ENCODE measurements around the gene KLKB1. TPM values are rescaled to one million over a fixed set of nuclear protein-coding genes. Genes with fewer than 3 reads are reported as not detected.
"Not testable (repeated sequence)": the region's sequence is repeated elsewhere in the genome, so short reads cannot be mapped to it uniquely, and the experiment has no call there.

Gene KLKB1
- total RNA-seq, 4 donors from 2014 or later: 0.81 to 3.1 (median 1.1) TPM

DNA sequence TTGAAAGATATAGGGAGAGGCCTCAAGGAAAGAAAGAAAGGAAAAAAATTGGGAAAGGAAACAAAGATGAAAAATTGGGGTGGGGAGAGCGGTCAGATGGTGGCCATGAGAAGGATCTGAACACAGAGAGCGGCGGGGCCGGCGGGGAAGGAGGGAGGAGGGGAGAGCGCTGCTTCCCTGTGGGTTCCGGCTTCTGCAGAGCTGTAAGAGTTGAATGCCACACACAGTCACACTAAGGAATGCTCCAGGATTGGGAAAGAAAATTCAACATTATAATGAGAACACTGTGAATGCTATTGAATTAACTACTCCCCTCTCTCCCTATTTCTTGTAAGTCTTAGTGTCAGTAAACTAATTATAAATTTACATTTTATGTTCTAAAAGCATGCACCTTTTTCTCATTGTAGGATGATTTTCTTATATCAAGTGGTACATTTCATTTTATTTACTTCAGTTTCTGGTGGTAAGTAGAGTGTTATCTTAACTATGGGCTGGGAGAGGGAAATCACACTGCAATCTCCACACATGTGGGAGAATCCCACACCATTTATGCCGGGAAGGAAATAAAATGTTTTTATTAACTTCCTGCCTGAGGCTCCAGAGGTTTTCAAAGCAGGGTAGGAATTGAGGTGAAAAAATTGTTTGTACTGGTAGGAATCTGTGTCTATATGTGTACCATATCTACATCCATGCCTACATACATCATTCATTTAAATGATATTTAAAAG, 39.6 kb downstream of the KLKB1 start:
- no peak for ATAC-seq
- H3K9me3 ChIP-seq: no peaks in the 10 kb centered on the region
- 18 to 36% methylated on average over 6 to 8 of the region's 8 CpGs for WGBS, 2 donors (ENCODE audit: low coverage in 1 of 2)
- no peaks in the 10 kb centered on the region for H3K4me1 ChIP-seq
- no peak overlapping the region for H3K27ac ChIP-seq
- no peaks in the 10 kb centered on the region for H3K36me3 ChIP-seq
- H3K27me3 ChIP-seq: peaks cover 21% of the 10 kb centered on the region
- TF ChIP-seq POLR2A (IDR thresholded peaks at IDR 0.05): no peak
- TF ChIP-seq EP300 (IDR thresholded peaks at IDR 0.05): no peak
- no peak for TF ChIP-seq POLR2AphosphoS5 (IDR thresholded peaks at IDR 0.05)
- no peak for TF ChIP-seq CTCF (IDR thresholded peaks at IDR 0.05)
- no peak overlapping the region for H3K4me3 ChIP-seq

DNA sequence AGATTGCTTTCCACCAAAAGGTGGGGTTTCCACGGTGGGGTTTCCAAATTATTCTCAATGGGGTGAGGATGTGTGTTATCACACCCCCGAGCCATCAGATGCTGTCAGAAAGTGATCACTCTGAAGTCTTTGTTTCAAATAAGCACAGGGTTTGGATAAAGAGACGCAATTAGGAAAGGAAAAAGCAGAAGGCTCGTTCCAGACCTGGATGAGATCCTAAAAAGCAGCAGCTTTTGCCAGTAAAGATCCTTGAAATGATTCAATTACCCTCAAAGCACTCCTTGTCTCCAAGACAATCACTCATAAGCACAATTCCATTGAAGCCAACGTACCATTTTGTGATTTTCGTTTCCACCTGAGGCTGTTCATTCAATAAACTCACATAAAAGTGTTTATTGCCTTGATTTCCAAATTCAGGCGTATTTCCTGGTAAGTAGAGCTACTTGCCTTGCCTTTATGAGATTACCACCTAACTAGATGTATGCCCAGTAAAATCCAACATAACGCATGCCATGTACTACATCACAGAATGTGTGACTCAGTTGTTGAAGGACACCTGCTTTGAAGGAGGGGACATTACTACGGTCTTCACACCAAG, 43.9 kb downstream of the KLKB1 start:
- 70 to 74% methylated on average over 8 to 9 of the region's 9 CpGs for WGBS, 2 donors (ENCODE audit: low coverage in 1 of 2)
- no peak overlapping the region for H3K4me3 ChIP-seq
- H3K27ac ChIP-seq: no peak overlapping the region
- no peak for TF ChIP-seq EP300 (IDR thresholded peaks at IDR 0.05)
- no peak for TF ChIP-seq POLR2AphosphoS5 (IDR thresholded peaks at IDR 0.05)
- TF ChIP-seq POLR2A (IDR thresholded peaks at IDR 0.05): no peak
- no peak for TF ChIP-seq CTCF (IDR thresholded peaks at IDR 0.05)
- no peaks in the 10 kb centered on the region for H3K9me3 ChIP-seq
- H3K4me1 ChIP-seq: no peaks in the 10 kb centered on the region
- H3K27me3 ChIP-seq: peaks cover 21% of the 10 kb centered on the region
- no peak for ATAC-seq
- H3K36me3 ChIP-seq: no peaks in the 10 kb centered on the region

DNA sequence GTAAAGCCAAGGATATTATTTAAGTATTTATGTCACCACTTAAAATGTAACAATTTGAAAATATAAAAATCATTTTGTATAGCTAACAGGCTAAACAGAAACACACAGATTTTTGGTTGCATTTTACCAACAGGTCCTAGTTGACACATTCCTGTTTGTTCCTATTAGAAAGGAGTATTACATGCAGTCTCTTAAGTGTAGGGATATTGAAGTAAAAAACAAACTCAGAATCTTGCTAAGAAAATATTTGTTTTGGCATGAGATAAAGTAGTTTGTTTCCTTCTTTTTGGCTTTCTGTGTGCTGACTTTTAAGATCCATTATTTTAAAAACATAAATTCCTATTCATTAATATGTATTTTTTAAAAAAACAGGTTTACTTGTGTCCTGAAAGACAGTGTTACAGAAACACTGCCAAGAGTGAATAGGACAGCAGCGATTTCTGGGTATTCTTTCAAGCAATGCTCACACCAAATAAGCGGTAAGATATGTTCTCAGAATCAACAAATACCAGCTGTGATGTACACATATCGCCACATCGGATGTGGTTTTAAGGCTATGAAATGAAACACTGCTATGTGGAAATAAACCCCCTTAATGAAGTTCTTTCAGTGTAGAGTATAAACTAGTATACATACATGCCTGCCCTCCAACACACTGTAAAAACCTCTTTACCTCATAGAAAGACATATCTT, 45.5 kb downstream of the KLKB1 start:
- 62 to 85% methylated on average over 4 of the region's 4 CpGs for WGBS, 2 donors (ENCODE audit: low coverage in 1 of 2)
- TF ChIP-seq POLR2A (IDR thresholded peaks at IDR 0.05) (no peak), EP300 (IDR thresholded peaks at IDR 0.05) (no peak), POLR2AphosphoS5 (IDR thresholded peaks at IDR 0.05) (no peak), CTCF (IDR thresholded peaks at IDR 0.05) (no peak)
- ATAC-seq: no peak
- Histone ChIP-seq H3K4me3 (no peak overlapping the region), H3K36me3 (no peaks in the 10 kb centered on the region), H3K27me3 (peaks cover 21% of the 10 kb centered on the region), H3K27ac (no peak overlapping the region), H3K9me3 (no peaks in the 10 kb centered on the region), H3K4me1 (no peaks in the 10 kb centered on the region)

DNA sequence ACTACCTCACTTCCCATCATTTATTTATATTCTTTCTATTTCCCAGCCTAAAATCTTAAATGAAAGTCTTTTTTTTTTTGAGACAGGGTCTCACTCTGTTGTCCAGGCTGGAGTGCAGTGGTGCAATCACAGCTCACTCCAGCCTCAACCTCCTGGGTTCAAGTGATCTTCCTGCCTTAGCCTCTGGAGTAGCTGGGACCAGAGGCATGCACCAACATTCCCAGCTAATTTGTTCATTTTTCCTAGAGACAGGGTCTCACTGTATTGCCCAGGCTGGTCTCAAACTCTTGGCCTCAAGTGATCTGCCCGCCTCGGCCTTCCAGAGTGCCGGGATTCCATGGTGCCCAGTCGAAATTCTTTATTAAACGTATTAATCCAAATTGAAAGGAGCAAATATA, 46.1 kb downstream of the KLKB1 start:
- not testable (repeated sequence) for H3K27ac ChIP-seq, H3K36me3 ChIP-seq, ATAC-seq

GRCh38 chr4:186283311-186283710, 56.0 kb downstream of the KLKB1 start:
- no peak for TF ChIP-seq POLR2A (IDR thresholded peaks at IDR 0.05)
- no peak for TF ChIP-seq POLR2AphosphoS5 (IDR thresholded peaks at IDR 0.05)
- TF ChIP-seq EP300 (IDR thresholded peaks at IDR 0.05): no peak
- TF ChIP-seq CTCF (IDR thresholded peaks at IDR 0.05): no peak
- 52 to 60% methylated on average over 1 to 3 of the region's 5 CpGs for whole genome bisulfite sequencing, 2 donors (ENCODE audit: low coverage in 1 of 2)
- H3K36me3 ChIP-seq: no peaks in the 10 kb centered on the region
- no peak overlapping the region for H3K4me3 ChIP-seq
- H3K27me3 ChIP-seq: no peaks in the 10 kb centered on the region
- no peak for ATAC-seq
- H3K9me3 ChIP-seq: no peaks in the 10 kb centered on the region
- no peak overlapping the region for H3K27ac ChIP-seq
- no peaks in the 10 kb centered on the region for H3K4me1 ChIP-seq

More for the DNA sequence above, 46.1 kb downstream of the KLKB1 start:
- WGBS, 2 donors (ENCODE audit: low coverage in 1 of 2): 92% methylated on average over 2 of the region's 5 CpGs
- not testable (repeated sequence) for H3K9me3 ChIP-seq, H3K4me3 ChIP-seq, H3K4me1 ChIP-seq
- peaks cover 21% of the 10 kb centered on the region for H3K27me3 ChIP-seq

All from gastroesophageal sphincter (tissue), 4 donors.